Subcutaneous abdominal adipose tissue (tissue), 5 donors: Measurements from ENCODE around the gene SETD3.

Experiments used
- H3K27ac ChIP-seq: one replicate; pipeline ENCODE4 v1.7.0; 2013; ENCODE audit warnings: low read depth, mild to moderate bottlenecking, inconsistent platforms, low read length, moderate library complexity
- H3K27me3 ChIP-seq, 5 donors: one replicate each; pipeline ENCODE4 v1.7.0; 2013; ENCODE audit warnings: low read length in 5 of 5, inconsistent platforms in 1 of 5; ENCODE audit not compliant: control insufficient read depth in 5 of 5, insufficient read depth in 4 of 5
- H3K36me3 ChIP-seq, 5 donors: one replicate each; pipeline ENCODE4 v1.7.0; 2013; ENCODE audit warnings: low read length in 5 of 5; ENCODE audit not compliant: control insufficient read depth in 5 of 5, insufficient read depth in 5 of 5
- H3K4me1 ChIP-seq, 5 donors: one replicate each; pipeline ENCODE4 v1.7.0; 2013; ENCODE audit warnings: low read length in 5 of 5, mild to moderate bottlenecking in 3 of 5, moderate library complexity in 1 of 5; ENCODE audit not compliant: control insufficient read depth in 5 of 5, insufficient read depth in 5 of 5
- H3K4me3 ChIP-seq, 5 donors: one replicate each; pipeline ENCODE4 v1.7.0; 2013; ENCODE audit warnings: low read length in 5 of 5, low read depth in 1 of 5
- H3K9ac ChIP-seq, 5 donors: one replicate each; pipeline ENCODE4 v1.7.0; 2013; ENCODE audit warnings: low read length in 5 of 5, mild to moderate bottlenecking in 4 of 5, moderate library complexity in 3 of 5
- H3K9me3 ChIP-seq, 5 donors: one replicate each; pipeline ENCODE4 v1.7.0; 2013; ENCODE audit warnings: low read length in 5 of 5; ENCODE audit not compliant: control insufficient read depth in 5 of 5
- donor health status: healthy.
- donor health status: healthy.
- donor health status: healthy.
- donor health status: healthy.
- donor health status: healthy.

SETD3 gene

GRCh38 chr14:99517643-99518381, 37.2 kb upstream of the SETD3 start:
- Histone ChIP-seq H3K9me3 (no peaks in the 10 kb centered on the region), H3K4me1 (peaks cover 0 to 8% (median 0%) of the 10 kb centered on the region in 5 donors), H3K4me3 (no peak overlapping the region), H3K27me3 (peaks cover 0 to 8% (median 6%) of the 10 kb centered on the region in 5 donors), H3K9ac (no peak overlapping the region), H3K36me3 (peaks cover 0 to 24% (median 12%) of the 10 kb centered on the region in 5 donors), H3K27ac (no peak overlapping the region)

- Histone ChIP-seq H3K4me1 (peaks cover 0 to 6% (median 0%) of the 10 kb centered on the region in 5 donors), H3K9ac (no peak overlapping the region), H3K36me3 (peaks cover 0 to 27% (median 12%) of the 10 kb centered on the region in 5 donors), H3K27me3 (peaks cover 0 to 8% (median 6%) of the 10 kb centered on the region in 5 donors), H3K4me3 (no peak overlapping the region), H3K27ac (no peak overlapping the region), H3K9me3 (no peaks in the 10 kb centered on the region)
Measured at GRCh38 chr14:99516871-99517642, 36.4 kb upstream of the SETD3 start.

- no peak overlapping the region for H3K9ac ChIP-seq
- no peak overlapping the region for H3K27ac ChIP-seq
- no peaks in the 10 kb centered on the region for H3K9me3 ChIP-seq
- H3K4me3 ChIP-seq = no peak overlapping the region
- H3K4me1 ChIP-seq = peaks cover 0 to 8% (median 4%) of the 10 kb centered on the region in 5 donors
- H3K27me3 ChIP-seq = peaks cover 0 to 6% (median under 1%) of the 10 kb centered on the region in 5 donors
- peaks cover 0 to 34% (median 16%) of the 10 kb centered on the region in 5 donors for H3K36me3 ChIP-seq
Measured at GRCh38 chr14:99516156-99516870, 35.7 kb upstream of the SETD3 start.

GRCh38 chr14:99515301-99516155, 34.9 kb upstream of the SETD3 start:
- Histone ChIP-seq H3K4me1 (peaks cover 0 to 15% (median 12%) of the 10 kb centered on the region in 5 donors), H3K27ac (no peak overlapping the region), H3K27me3 (peaks cover 0 to 4% (median 0%) of the 10 kb centered on the region in 5 donors), H3K36me3 (peaks cover 2 to 40% (median 19%) of the 10 kb centered on the region in 5 donors), H3K9ac (no peak overlapping the region), H3K9me3 (no peaks in the 10 kb centered on the region), H3K4me3 (no peak overlapping the region)

DNA sequence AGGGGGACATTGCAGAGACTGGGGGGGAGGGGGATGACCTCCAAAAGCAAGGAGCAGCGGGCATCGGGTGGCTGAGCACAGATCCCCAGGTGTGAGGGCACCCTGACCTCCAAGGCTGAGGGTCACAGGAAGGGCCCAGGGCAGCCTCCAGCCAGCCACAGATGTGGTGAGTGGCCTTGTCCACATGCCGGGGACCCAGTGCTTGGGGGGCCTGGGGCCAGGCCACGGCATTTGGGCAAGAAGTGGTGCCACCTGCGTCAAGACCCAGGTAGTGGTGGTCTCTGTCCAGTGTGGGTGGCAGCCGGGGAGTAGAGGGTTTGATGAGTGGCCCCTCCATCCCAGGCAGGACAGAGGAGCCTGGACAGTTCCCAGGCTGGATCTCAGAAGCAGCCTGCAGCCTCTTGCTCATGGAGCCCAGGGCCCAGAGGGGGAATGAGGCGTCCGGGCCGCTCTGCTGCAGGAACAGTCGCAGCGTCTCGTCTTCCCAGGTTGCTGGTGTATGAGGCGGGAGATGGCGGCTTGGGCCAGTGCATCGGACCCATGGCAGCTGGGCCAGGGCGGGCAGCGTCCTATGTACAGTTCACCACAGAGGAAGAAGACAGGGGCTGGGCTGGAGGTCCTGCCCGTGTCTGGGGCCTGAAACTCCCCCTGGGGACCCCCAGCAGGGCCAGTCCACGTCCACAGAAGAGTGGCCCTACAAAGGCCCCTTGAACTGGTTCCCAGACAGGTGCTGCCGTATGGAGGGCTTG, 34.1 kb upstream of the SETD3 start:
- Histone ChIP-seq H3K27me3 (no peaks in the 10 kb centered on the region), H3K9me3 (no peaks in the 10 kb centered on the region), H3K36me3 (peaks cover 2 to 43% (median 21%) of the 10 kb centered on the region in 5 donors), H3K27ac (no peak overlapping the region), H3K4me1 (peaks cover 0 to 15% (median 12%) of the 10 kb centered on the region in 5 donors), H3K9ac (no peak overlapping the region), H3K4me3 (no peak overlapping the region)

GRCh38 chr14:99513946-99514551, 33.4 kb upstream of the SETD3 start:
- Histone ChIP-seq H3K27ac (no peak overlapping the region), H3K9me3 (no peaks in the 10 kb centered on the region), H3K9ac (no peak overlapping the region), H3K4me1 (peaks cover 0 to 15% (median 12%) of the 10 kb centered on the region in 5 donors), H3K36me3 (peaks cover 2 to 50% (median 28%) of the 10 kb centered on the region in 5 donors), H3K27me3 (no peaks in the 10 kb centered on the region), H3K4me3 (no peak overlapping the region)

DNA sequence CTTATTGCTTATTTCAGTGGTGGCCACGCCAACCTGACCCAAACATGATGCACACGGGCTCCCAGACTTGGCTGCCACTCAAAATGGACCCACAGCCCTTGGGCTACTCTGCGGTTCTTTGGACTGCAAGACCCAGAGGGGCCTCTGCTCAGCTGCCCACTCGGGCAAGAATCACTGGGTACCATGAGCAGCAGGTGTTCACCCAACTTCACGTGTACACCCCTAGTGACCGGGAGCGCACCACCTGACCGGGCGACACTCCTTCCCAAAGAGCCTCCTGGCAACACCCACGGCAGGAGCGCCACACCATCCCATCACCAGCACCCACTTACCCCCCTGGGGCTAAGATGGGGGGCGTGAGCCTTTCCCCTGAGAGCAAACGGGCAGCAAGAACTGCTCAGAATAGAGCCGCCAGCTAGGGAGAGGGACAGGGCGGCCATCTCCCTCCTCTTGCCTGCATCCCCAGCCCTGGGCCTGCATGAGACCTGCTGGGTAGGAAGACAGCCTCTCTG, 32.6 kb upstream of the SETD3 start:
- Histone ChIP-seq H3K4me3 (no peak overlapping the region), H3K27me3 (no peaks in the 10 kb centered on the region), H3K4me1 (peaks cover 0 to 12% (median 11%) of the 10 kb centered on the region in 5 donors), H3K36me3 (peaks cover 2 to 58% (median 36%) of the 10 kb centered on the region in 5 donors), H3K27ac (no peak overlapping the region), H3K9me3 (no peaks in the 10 kb centered on the region), H3K9ac (no peak overlapping the region)

GRCh38 chr14:99512571-99513182, 32.0 kb upstream of the SETD3 start:
- peaks cover 0 to 12% (median 11%) of the 10 kb centered on the region in 5 donors for H3K4me1 ChIP-seq
- no peak overlapping the region for H3K27ac ChIP-seq
- no peak overlapping the region for H3K9ac ChIP-seq
- H3K9me3 ChIP-seq = no peaks in the 10 kb centered on the region
- no peak overlapping the region for H3K4me3 ChIP-seq
- H3K36me3 ChIP-seq = peaks cover 2 to 64% (median 42%) of the 10 kb centered on the region in 5 donors
- no peaks in the 10 kb centered on the region for H3K27me3 ChIP-seq
